ENCODE data around the gene SPCS1. TPM values are rescaled to one million over a fixed set of nuclear protein-coding genes. Genes with fewer than 3 reads are reported as not detected.

SPCS1 gene
- total and polyA plus RNA-seq, 9 of the 15 experiments (the other 6 are each of a cell fraction or from before 2014, with no cell fraction given) = 73.9 to 567 (median 127) TPM

DNA sequence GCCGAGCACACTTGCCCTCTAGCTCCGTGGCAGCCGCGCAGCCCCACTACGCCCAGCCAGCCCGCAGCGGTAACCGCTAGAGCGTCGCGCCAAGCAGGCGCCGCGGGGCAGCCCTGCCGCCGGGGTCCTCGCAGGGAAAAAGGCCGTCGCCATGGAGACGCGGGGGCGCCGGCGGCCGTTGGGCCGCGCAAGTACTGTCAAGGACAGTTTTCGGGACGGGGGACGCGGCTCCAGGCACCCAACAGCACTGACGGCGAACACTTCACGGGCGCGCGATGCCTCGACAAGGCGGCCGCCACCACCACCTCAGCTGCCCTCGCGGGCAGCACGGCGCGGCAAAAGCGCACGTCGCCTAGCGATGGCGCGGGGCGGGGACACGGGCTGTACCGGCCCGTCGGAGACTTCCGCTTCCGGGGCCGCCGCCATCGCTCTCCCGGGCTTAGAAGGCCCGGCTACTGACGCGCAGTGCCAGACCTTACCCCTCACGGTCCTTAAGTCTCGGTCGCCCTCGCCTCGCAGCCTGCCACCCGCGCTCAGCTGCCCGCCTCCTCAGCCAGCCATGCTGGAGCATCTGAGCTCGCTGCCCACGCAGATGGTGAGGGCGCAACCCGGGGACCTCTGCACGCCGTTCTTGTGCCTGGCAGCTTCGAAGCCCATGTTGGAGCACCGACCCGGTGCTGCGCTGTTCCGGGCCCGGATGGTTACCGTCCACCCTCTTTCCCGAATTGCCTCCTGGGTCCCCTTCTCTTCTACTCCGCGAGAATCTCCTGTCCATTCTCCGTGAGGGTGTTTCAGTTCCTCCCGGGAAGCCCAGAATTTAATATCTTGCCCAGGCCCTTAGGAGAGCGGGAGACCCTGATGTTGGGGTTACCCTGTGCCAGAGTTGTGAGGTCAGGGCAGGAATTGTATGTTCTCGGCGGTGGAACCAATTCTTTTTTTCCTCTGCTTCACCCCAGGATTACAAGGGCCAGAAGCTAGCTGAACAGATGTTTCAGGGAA is at the start of gene SPCS1, which contains the start of gene GLT8D1 (continued):
- TF ChIP-seq ZNF121 (CRISPR knock-in tag; conservative IDR thresholded peaks at IDR 0.05) (no peak), ZNF143 (CRISPR knock-in tag; IDR thresholded peaks at IDR 0.05) (0 out of 2 replicates have a peak, but pooled peaks have one; percentile 35), RHOXF2B (CRISPR knock-in tag; conservative IDR thresholded peaks at IDR 0.05) (no peak), TCF7 (IDR thresholded peaks at IDR 0.05; ENCODE audit: borderline replicate concordance) (no peak), TRIM28 (IDR thresholded peaks at IDR 0.05) (no peak), TCF7L2 (IDR thresholded peaks at IDR 0.05; ENCODE audit: low read depth, low read length) (no peak), XRCC3 (IDR thresholded peaks at IDR 0.05) (no peak), PHB (CRISPR knock-in tag; IDR thresholded peaks at IDR 0.05) (no peak), TBP (optimal IDR thresholded peaks at IDR 0.05; ENCODE audit: low read depth, low read length) (peak; percentile 40), MTA1 (IDR thresholded peaks at IDR 0.05; ENCODE audit: borderline replicate concordance) (peak; percentile 59; the same call in 1 of the 2 replicates), GABPB2 (CRISPR knock-in tag; conservative IDR thresholded peaks at IDR 0.05) (no peak), SRSF3 (IDR thresholded peaks at IDR 0.05; ENCODE audit: insufficient read depth, low read length) (no peak), ZNF146 (CRISPR knock-in tag; IDR thresholded peaks at IDR 0.05; ENCODE audit: unreplicated experiment) (no peak), NBN (IDR thresholded peaks at IDR 0.05; ENCODE audit: low read depth) (no peak), FOXK2 (conservative IDR thresholded peaks at IDR 0.05 in 1 of 2, IDR thresholded peaks at IDR 0.05 in 1 of 2; ENCODE audit: low read depth in 2 of 2) (peak in 1 of 2 experiments; percentile 30; a peak in 1 of 4 replicates), ZNF197 (CRISPR knock-in tag; IDR thresholded peaks at IDR 0.05; ENCODE audit: low read depth) (no peak)
- TF ChIP-seq, protein P1, sequence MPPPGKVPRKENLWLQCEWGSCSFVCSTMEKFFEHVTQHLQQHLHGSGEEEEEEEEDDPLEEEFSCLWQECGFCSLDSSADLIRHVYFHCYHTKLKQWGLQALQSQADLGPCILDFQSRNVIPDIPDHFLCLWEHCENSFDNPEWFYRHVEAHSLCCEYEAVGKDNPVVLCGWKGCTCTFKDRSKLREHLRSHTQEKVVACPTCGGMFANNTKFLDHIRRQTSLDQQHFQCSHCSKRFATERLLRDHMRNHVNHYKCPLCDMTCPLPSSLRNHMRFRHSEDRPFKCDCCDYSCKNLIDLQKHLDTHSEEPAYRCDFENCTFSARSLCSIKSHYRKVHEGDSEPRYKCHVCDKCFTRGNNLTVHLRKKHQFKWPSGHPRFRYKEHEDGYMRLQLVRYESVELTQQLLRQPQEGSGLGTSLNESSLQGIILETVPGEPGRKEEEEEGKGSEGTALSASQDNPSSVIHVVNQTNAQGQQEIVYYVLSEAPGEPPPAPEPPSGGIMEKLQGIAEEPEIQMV (tag; conservative IDR thresholded peaks at IDR 0.05; ENCODE audit: low read depth) = no peak
- TF ChIP-seq, protein P2, sequence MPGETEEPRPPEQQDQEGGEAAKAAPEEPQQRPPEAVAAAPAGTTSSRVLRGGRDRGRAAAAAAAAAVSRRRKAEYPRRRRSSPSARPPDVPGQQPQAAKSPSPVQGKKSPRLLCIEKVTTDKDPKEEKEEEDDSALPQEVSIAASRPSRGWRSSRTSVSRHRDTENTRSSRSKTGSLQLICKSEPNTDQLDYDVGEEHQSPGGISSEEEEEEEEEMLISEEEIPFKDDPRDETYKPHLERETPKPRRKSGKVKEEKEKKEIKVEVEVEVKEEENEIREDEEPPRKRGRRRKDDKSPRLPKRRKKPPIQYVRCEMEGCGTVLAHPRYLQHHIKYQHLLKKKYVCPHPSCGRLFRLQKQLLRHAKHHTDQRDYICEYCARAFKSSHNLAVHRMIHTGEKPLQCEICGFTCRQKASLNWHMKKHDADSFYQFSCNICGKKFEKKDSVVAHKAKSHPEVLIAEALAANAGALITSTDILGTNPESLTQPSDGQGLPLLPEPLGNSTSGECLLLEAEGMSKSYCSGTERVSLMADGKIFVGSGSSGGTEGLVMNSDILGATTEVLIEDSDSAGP (CRISPR knock-in tag; IDR thresholded peaks at IDR 0.05) = no peak
- TF ChIP-seq, protein P3, sequence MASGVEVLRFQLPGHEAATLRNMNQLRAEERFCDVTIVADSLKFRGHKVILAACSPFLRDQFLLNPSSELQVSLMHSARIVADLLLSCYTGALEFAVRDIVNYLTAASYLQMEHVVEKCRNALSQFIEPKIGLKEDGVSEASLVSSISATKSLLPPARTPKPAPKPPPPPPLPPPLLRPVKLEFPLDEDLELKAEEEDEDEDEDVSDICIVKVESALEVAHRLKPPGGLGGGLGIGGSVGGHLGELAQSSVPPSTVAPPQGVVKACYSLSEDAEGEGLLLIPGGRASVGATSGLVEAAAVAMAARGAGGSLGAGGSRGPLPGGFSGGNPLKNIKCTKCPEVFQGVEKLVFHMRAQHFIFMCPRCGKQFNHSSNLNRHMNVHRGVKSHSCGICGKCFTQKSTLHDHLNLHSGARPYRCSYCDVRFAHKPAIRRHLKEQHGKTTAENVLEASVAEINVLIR (CRISPR knock-in tag; IDR thresholded peaks at IDR 0.05) = peak; percentile 55
- TF ChIP-seq, protein P4, sequence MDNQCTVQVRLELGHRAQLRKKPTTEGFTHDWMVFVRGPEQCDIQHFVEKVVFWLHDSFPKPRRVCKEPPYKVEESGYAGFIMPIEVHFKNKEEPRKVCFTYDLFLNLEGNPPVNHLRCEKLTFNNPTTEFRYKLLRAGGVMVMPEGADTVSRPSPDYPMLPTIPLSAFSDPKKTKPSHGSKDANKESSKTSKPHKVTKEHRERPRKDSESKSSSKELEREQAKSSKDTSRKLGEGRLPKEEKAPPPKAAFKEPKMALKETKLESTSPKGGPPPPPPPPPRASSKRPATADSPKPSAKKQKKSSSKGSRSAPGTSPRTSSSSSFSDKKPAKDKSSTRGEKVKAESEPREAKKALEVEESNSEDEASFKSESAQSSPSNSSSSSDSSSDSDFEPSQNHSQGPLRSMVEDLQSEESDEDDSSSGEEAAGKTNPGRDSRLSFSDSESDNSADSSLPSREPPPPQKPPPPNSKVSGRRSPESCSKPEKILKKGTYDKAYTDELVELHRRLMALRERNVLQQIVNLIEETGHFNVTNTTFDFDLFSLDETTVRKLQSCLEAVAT (IDR thresholded peaks at IDR 0.05) = no peak
- TF ChIP-seq, protein P5, sequence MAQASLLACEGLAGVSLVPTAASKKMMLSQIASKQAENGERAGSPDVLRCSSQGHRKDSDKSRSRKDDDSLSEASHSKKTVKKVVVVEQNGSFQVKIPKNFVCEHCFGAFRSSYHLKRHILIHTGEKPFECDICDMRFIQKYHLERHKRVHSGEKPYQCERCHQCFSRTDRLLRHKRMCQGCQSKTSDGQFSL (CRISPR knock-in tag; IDR thresholded peaks at IDR 0.05) = no peak; the same call in 1 of the 2 replicates
- TF ChIP-seq, protein P5 (tag; IDR thresholded peaks at IDR 0.05) = no peak

Data from K562 (cell line).